Breast epithelium (tissue), 3 donors: Measurements from ENCODE around the gene APOL4.
"Not testable (repeated sequence)": the region's sequence is repeated elsewhere in the genome, so short reads cannot be mapped to it uniquely, and the experiment has no call there.

Source experiments
- CTCF ChIP-seq, 3 donors: fragments of 450-650 bp; IDR thresholded peaks; one replicate each; pipeline ENCODE4 v1.5.1; 2016 to 2017; ENCODE audit warnings: antibody characterized with exemption in 3 of 3, mild to moderate bottlenecking in 3 of 3, moderate library complexity in 3 of 3
- POLR2AphosphoS5 ChIP-seq, 3 donors: sonication (generic); formaldehyde crosslinking; IDR thresholded peaks; one replicate each; pipeline ENCODE4 v1.6.1; 2017; ENCODE audit warnings: antibody characterized with exemption in 3 of 3

GRCh38 chr22:36201025-36201424 lies 584 bp downstream of the APOL4 start:
- TF ChIP-seq POLR2AphosphoS5, CTCF (IDR thresholded peaks at IDR 0.05): not testable (repeated sequence)
